ENCODE measurements around the gene DPY30.

DPY30 gene

GRCh38 chr2:31996571-31997150 is 42.9 kb downstream of the DPY30 start:
- Mint-ChIP-seq H3K27me3 (no peaks in the 10 kb centered on the region), H3K27ac (peak overlapping the region; percentile 47), H3K4me3 (no peak overlapping the region), H3K9me3 (ENCODE audit: low read depth) (no peaks in the 10 kb centered on the region), H3K4me1 (ENCODE audit: low read depth) (peaks cover 58% of the 10 kb centered on the region), H3K36me3 (peaks cover 9% of the 10 kb centered on the region)

GRCh38 chr2:31992934-31993333 is 46.7 kb downstream of the DPY30 start:
- Mint-ChIP-seq H3K4me3 (no peak overlapping the region), H3K27me3 (no peaks in the 10 kb centered on the region), H3K36me3 (peaks cover 6% of the 10 kb centered on the region), H3K27ac (no peak overlapping the region), H3K4me1 (ENCODE audit: low read depth) (peaks cover 52% of the 10 kb centered on the region), H3K9me3 (ENCODE audit: low read depth) (no peaks in the 10 kb centered on the region)

DNA sequence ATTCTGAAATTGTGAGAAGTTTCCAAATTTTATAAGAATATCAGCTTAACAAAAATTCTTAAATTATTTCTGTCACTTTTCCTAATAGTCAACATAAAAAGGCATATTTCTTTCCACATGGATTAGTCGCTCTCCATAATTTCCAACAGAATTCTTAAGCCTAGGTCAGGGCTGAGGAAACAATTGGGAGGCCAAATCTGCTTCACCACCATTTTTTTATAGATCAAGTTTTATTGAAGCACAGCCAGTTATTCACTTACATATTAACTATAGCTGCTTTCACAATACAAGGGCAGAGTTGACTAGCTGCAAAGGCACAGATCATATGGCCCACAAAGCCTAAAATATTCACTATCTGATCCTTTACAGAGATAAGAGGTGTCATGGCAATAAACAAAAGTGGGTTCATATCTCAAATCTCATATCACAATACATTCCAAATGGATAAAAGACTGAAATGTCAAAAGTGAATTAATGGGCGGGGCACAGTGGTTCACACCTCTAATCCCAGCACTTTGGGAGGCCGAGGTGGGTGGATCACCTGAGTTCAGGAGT is 47.5 kb downstream of the DPY30 start:
- Mint-ChIP-seq H3K9me3 (ENCODE audit: low read depth) (no peaks in the 10 kb centered on the region), H3K36me3 (peaks cover 8% of the 10 kb centered on the region), H3K4me1 (ENCODE audit: low read depth) (peaks cover 51% of the 10 kb centered on the region), H3K27ac (no peak overlapping the region), H3K4me3 (no peak overlapping the region), H3K27me3 (no peaks in the 10 kb centered on the region)

DNA sequence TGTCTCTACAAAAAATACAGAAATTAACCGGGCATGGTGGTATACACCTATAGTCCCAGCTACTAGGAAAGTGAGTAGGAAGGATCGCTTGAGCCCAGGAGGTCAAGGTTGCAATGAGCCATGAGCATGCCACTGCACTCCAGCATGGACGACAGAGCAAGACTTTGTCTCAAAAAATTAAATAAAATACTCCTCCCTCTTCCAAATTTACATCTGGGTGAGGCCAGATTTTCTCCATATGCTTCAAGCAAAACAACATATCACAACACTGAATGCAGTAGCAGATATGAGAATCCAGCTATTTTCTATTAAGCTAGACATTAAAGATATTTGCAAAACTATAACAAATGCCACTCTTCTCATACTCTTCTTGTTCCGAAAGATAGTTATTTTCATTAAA is 49.7 kb downstream of the DPY30 start:
- no peak overlapping the region for H3K4me3 Mint-ChIP-seq
- H3K36me3 Mint-ChIP-seq, result peaks cover 9% of the 10 kb centered on the region
- H3K4me1 Mint-ChIP-seq (ENCODE audit: low read depth), result peaks cover 40% of the 10 kb centered on the region
- no peaks in the 10 kb centered on the region for H3K27me3 Mint-ChIP-seq
- no peak overlapping the region for H3K27ac Mint-ChIP-seq
- H3K9me3 Mint-ChIP-seq (ENCODE audit: low read depth), result no peaks in the 10 kb centered on the region

- H3K36me3 Mint-ChIP-seq, result peaks cover 8% of the 10 kb centered on the region
- no peaks in the 10 kb centered on the region for H3K27me3 Mint-ChIP-seq
- peak overlapping the region; percentile 72 for H3K27ac Mint-ChIP-seq
- H3K4me1 Mint-ChIP-seq (ENCODE audit: low read depth), result peaks cover 34% of the 10 kb centered on the region
- no peaks in the 10 kb centered on the region for H3K9me3 Mint-ChIP-seq (ENCODE audit: low read depth)
- H3K4me3 Mint-ChIP-seq, result no peak overlapping the region
Observed at GRCh38 chr2:31987454-31988220, 52.0 kb downstream of the DPY30 start.

GRCh38 chr2:31986906-31987305 is 52.7 kb downstream of the DPY30 start:
- Mint-ChIP-seq H3K4me1 (ENCODE audit: low read depth) (peaks cover 31% of the 10 kb centered on the region), H3K27ac (peak overlapping the region; percentile 73), H3K4me3 (no peak overlapping the region), H3K9me3 (ENCODE audit: low read depth) (no peaks in the 10 kb centered on the region), H3K36me3 (peaks cover 9% of the 10 kb centered on the region), H3K27me3 (no peaks in the 10 kb centered on the region)

DNA sequence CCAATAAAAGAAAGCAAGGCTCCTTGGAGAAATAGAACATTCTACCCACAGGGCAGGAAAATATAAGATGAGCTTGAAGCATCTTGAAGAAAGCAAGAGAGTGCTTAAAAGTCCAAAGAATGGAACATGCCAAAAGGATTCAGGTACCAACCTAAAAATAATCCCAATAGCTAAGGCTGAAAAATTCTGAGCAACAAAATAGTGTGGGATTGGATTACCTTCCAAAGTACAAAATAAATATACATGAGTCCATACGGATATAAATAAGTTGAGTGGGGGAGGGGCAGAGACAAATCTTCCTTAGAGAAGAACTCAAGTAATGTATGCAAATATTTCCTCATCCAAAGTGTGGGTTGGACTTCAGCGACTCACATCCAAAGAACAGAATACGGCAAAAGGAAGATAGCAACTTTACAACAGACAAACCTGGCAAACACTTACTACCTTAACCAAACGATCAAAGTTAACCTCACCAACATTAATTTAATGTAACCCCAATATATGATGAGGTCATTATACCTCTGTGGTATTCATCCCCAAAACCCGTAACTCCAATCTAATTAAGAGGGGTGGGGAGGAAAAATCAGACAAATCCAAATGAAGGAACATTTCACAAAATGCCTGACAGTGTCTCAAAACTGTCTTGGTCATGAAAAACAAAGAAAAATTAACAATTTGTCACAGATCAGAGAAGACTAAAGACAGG is 55.7 kb downstream of the DPY30 start:
- Mint-ChIP-seq H3K4me1 (ENCODE audit: low read depth) (peaks cover 36% of the 10 kb centered on the region), H3K9me3 (ENCODE audit: low read depth) (no peaks in the 10 kb centered on the region), H3K4me3 (no peak overlapping the region), H3K27me3 (no peaks in the 10 kb centered on the region), H3K36me3 (peaks cover 10% of the 10 kb centered on the region), H3K27ac (no peak overlapping the region)

- H3K27me3 Mint-ChIP-seq, result no peaks in the 10 kb centered on the region
- peaks cover 33% of the 10 kb centered on the region for H3K4me1 Mint-ChIP-seq (ENCODE audit: low read depth)
- peak overlapping the region; percentile 19 for H3K27ac Mint-ChIP-seq
- peak overlapping the region; percentile 15 for H3K4me3 Mint-ChIP-seq
- H3K9me3 Mint-ChIP-seq (ENCODE audit: low read depth), result no peaks in the 10 kb centered on the region
- peaks cover 7% of the 10 kb centered on the region for H3K36me3 Mint-ChIP-seq
Observed at GRCh38 chr2:31980674-31981356, 58.8 kb downstream of the DPY30 start.

DNA sequence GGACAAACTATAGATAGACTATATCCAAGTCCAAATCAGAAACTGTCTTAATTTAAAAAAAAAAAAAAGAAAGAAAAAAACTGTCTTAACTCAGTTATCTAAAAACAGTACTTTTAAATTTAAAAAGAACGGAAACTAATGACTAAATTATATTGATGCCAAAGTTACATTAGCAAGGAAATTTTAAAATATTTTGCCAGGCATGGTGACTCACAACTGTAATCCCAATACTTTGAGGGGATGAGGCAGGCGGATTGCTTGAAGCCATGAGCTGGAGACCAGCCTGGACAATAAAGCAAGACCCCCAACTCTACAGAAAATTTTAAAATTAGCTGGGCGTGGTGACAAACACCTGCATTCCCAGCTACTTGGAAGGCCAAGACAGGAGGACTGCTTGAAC is 59.6 kb downstream of the DPY30 start:
- H3K4me1 Mint-ChIP-seq (ENCODE audit: low read depth), result peaks cover 37% of the 10 kb centered on the region

DNA sequence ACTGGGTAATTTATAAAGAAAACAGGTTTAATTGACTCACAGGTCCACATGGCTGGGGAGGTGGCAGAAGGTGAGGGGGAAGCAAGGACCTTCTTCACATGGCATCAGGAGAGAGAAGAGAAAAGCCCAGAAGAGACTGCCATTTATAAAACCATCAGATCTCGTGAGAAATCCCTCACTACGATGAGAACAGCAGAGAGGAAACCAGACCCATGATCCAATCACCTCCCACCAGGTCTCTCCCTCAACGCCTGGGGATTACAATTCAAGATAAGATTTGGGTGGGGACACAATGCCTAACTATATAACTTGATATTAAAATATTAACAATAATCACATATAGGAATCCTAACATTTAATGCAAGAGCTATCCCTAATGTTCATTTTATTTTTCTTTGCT is 60.6 kb downstream of the DPY30 start:
- no peak overlapping the region for H3K4me3 Mint-ChIP-seq
- no peaks in the 10 kb centered on the region for H3K27me3 Mint-ChIP-seq
- H3K36me3 Mint-ChIP-seq, result peaks cover 5% of the 10 kb centered on the region
- no peak overlapping the region for H3K27ac Mint-ChIP-seq
- peaks cover 40% of the 10 kb centered on the region for H3K4me1 Mint-ChIP-seq (ENCODE audit: low read depth)
- H3K9me3 Mint-ChIP-seq (ENCODE audit: low read depth), result no peaks in the 10 kb centered on the region

More for the DNA sequence above, 59.6 kb downstream of the DPY30 start:
- Mint-ChIP-seq H3K36me3 (peaks cover 7% of the 10 kb centered on the region), H3K4me3 (no peak overlapping the region), H3K9me3 (ENCODE audit: low read depth) (no peaks in the 10 kb centered on the region), H3K27me3 (no peaks in the 10 kb centered on the region), H3K27ac (no peak overlapping the region)

GRCh38 chr2:31978436-31978835 is 61.2 kb downstream of the DPY30 start:
- no peaks in the 10 kb centered on the region for H3K9me3 Mint-ChIP-seq (ENCODE audit: low read depth)
- H3K4me1 Mint-ChIP-seq (ENCODE audit: low read depth), result peaks cover 43% of the 10 kb centered on the region
- H3K27ac Mint-ChIP-seq, result no peak overlapping the region
- no peaks in the 10 kb centered on the region for H3K27me3 Mint-ChIP-seq
- H3K4me3 Mint-ChIP-seq, result no peak overlapping the region
- H3K36me3 Mint-ChIP-seq, result peaks cover 5% of the 10 kb centered on the region
